ENCODE data around the gene TTLL5. TPM values are rescaled to one million over a fixed set of nuclear protein-coding genes. Genes with fewer than 3 reads are reported as not detected.

TTLL5 gene
- polyA plus RNA-seq, 4 donors, result 26.7 to 36.1 (median 35.2) TPM

DNA sequence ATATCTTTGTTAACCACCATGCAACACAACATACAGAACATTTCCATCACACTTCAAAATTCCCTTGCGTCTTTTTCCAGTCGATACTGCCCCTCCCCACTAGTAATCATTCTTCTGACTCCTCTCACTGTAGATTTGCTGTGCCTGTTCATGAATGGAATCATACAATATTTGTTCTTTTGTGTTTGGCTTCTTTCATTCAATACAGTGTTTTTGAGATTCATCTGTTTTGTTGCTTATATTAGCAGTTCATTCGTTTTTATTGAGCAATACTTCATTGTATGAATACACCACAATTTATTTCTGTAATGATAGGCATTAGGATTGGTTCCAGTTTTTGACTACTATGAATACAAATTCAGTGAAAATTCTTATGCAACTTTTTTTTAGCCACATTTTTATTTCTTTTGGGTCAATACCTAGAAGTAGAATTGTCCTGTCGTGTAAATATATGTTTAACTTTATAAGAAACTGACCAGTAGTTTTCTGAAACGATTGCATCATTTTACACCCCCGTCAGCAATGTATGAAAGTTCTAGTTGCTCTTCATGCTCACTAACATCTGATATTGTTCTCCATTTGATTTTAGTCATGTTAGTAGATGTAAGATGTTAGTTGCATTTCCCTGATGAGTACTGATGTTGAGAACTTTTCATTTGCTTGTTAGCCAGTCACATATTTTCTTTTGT lies 193.2 kb downstream of the TTLL5 start:
- no peak for DNase-seq (ENCODE audit: low read depth in 4 of 4, low spot score in 2 of 4)

DNA sequence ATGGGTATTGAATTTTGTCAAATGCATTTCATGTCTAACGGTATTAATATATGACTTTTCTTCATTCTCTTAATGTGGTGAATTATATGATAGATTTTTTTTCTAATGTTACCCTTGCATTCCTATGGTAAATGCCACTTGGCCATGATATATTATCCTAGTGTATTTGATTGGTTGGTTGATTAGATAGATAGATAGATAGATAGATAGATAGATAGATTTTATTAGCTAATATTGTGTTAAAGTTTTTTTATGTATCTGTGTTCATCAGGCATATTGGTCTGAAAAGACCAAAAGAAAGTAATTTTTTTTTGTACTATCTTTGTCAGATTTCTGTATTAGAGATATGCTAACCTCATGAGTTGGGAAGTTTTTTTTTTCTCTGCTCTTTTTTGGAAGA lies 196.2 kb downstream of the TTLL5 start:
- DNase-seq (ENCODE audit: low read depth in 4 of 4, low spot score in 2 of 4), result no peak

DNA sequence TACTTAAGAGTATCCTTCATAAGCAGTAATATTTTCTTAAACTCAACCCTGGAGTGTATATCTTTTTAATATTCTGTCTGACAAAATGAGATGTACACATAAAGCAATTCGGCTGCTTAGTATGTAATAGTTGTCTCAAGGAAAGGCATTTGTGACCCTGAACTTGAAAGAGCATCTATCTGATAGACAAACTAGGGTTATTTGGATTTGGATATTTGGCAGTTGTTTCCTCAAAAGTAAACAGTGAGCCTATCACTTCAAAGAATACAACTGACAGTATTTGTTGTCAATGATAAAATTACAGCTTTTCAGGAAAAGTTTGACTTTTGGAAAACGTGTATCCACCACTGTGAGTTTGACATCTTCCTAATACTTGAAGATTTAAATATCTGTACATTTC lies 197.3 kb downstream of the TTLL5 start:
- DNase-seq (ENCODE audit: low read depth in 4 of 4, low spot score in 2 of 4), result no peak

DNA sequence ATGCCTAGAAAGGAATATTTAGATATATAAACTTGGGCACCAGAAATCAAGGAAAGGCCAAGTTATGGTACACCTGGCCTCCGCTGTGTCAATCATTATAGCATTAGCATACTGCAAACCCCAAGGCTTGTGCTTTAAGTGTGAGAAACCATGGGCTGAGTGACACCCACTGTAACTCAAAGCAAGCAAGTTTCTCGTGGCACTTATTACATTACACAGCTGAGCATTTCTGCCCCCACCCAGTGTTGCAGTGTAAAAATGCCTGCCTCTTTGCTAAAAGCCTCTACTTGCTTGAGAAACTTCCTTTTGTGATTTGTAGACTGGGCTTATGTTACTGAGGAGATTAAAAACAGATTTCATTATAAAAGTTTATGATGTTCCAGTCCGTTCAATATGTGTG lies 198.7 kb downstream of the TTLL5 start:
- DNase-seq (ENCODE audit: low read depth in 4 of 4, low spot score in 2 of 4), result no peak

DNA sequence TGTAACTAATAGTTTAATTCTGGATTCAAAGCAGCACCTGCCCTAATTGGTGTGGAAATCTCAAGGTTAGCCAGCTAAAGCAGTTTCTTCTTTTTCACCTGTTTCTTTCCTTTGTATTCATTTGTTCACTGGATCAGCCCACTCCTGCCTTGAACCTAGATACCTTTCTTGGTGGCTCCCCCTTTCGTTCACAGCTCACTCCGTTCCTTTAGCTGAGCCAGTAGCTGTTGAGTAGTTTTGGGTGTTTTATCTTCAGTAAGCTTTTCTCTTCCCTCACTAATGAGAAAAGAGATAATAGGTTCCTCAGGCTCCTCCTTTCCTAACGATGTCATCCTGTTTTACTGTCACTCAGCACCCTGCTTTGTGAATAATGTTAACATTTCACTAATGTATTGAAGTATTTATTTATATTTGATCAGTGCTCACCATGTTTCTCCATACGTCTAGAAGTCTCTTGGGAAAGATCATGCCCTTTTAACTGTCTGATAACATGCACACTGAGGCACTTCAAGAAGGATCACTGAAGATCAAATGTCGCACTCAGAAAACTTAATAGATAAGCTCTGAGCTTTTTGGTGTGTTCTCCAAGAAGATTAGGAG lies 199.6 kb downstream of the TTLL5 start:
- no peak for DNase-seq (ENCODE audit: low read depth in 4 of 4, low spot score in 2 of 4)

DNA sequence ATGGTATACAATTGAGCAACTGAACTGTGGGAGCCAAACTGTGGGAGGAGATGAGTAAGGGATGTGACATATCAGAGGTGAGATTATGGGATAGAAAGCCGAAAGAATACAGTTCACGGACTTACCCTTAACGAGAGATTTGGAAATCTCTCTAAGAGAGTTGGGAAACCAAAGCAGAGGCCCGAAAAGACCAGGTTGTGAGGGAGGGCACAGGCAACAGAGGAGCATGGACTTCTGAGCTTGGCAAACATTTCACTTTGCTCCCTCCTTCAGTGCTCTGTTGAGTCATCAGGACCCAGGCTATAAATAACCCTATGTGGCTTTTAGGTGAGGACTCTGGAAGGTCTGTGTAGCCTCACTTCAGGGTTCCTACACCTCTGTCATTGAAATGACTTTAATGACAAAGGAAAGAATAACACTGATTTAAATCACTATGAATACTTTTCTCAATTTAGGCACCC lies 200.1 kb downstream of the TTLL5 start:
- no peak for DNase-seq (ENCODE audit: low read depth in 4 of 4, low spot score in 2 of 4)

DNA sequence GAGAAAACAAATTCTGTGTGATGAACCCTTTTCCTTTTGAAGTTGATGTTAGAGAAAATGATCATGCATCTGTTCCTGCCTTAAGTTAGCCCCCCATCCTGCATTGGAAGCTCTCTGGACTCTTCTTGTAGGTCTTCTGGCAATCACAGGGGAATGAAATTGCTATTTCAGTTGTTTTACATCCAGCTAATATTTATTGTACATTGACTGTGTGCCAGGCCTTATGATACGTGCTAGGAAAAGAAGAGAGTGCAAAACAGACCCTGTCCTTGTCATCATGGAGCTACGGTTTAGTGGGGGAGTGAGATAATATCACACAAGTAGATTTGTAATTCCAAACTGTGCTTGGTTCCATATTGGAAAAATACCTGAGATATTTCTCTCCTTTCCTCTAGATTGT lies 202.2 kb downstream of the TTLL5 start:
- no peak for DNase-seq (ENCODE audit: low read depth in 4 of 4, low spot score in 2 of 4)

DNA sequence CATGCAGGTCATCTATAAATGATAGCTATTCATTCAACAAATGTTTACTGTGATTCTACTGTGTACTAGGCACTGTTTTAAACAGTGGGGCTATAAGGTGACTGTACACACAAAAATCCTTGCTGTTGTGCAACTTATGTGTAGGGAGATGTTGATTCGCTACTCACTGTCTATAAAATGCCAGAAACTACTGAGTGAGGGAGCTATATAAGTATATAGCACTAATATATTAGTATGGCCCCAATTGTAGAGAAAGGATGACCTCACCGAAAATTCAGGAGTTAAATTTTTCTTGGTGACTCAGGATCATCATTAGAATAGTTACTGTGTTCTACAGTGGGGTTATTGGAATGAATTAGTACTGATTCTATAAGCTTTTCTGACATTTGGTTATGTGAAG lies 203.3 kb downstream of the TTLL5 start:
- no peak for DNase-seq (ENCODE audit: low read depth in 4 of 4, low spot score in 2 of 4)

DNA sequence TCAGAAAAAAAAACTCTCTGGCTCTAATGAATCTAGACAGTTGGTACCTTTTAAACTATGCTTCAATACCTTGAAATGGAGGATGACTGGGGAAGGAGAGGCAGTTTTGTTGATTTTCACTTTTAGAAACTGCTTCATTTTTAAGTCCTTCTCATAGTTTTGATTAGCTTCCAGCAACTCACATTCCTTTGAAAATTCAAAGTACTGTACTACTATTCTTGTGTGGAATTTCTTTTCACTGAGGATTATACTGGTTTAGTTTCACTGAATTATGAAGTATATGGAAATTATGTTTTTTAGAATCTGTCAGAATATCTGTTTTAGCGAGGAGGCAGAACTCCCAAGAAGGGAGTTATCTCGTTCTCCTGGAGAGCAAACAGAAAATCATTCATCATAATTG lies 204.5 kb downstream of the TTLL5 start:
- DNase-seq (ENCODE audit: low read depth in 4 of 4, low spot score in 2 of 4), result no peak

DNA sequence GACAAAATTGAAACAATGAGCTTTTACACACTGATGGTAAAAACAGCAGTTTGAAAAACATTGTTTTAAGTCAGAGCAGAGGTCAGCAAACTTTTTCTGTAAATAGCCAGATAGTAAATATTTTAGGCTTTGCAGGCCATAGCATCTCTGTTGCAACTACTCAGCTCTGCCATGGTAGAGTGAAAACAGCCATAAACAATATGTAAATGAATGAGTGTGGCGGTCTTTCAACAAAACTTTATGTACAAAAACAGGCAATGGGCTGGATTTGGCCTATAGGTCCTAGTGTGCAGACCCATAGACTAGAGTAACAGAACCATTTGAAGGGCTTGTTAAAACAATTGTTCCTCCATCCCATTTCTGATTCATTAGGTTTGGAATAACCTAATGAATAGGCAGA lies 205.9 kb downstream of the TTLL5 start:
- DNase-seq (ENCODE audit: low read depth in 4 of 4, low spot score in 2 of 4), result no peak

DNA sequence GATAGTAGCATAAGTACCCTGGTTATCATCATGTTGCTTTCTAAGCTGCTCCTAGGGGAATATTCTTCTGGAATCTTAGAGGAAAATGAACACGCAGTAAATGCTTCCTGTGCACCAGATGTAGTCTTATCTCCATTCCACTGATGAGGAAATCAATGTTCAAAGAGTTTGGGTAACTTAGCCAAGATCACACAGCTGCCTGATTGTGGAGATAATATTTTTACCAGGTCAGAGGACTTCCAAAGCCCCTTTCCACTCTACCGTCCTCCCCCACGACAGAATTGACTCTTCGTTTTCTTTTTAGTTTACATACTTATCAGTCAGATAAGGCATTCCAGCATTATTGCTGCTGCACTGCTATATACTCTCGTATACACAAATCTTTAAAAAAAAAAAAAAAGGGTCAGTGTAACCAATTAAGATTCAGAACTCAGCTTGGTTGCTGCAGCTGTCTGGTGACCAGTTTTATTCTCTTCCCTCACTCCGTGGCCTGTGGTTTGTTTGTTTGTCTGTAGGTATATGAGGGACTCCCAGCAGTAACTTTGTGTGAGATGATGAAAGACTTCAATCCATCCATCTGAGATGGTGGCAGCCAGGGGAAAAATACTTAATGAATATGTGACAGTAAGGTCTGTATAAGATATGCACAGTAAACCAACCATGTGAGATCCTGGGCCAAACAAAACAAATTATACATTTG lies 210.3 kb downstream of the TTLL5 start:
- DNase-seq (ENCODE audit: low read depth in 4 of 4, low spot score in 2 of 4), result no peak

DNA sequence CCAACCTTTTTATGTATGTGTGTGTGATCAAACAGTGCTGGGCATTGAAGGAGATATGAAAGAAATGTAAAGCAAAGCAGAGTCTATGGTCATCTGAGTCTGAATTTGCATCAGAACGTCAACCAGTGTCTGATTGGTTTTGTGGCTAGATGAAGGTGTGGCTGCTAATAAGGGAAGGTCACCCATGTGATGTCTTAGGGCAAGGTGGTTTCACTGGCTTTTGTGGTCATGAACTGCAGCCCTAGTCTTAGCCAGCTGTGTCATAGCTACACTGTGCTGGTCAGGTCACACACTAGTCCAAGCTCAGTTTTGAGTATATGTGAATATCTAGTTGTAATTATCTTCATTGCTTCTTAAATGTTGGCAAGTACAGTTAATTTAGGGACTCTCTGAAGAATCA lies 214.9 kb downstream of the TTLL5 start:
- no peak for DNase-seq (ENCODE audit: low read depth in 4 of 4, low spot score in 2 of 4)

DNA sequence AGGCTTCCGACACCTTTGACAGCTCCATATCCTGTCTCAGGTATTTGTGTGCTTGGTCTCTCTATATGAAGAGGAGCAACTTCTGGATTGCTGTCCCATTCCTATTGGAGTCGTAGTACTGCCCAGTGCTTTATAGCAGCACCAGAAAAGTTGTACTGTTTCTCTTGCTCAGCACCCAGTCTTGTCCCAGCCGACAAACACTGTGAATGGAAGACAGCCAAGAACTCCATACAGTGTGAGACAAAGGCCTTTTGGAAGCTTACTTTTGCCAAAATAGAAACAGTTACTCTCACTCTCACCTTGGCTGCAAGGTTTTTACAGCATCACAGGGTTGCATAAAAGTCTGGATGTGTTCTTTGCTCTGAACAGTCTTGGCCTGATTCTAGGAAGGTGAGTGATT lies 215.5 kb downstream of the TTLL5 start:
- no peak for DNase-seq (ENCODE audit: low read depth in 4 of 4, low spot score in 2 of 4)

DNA sequence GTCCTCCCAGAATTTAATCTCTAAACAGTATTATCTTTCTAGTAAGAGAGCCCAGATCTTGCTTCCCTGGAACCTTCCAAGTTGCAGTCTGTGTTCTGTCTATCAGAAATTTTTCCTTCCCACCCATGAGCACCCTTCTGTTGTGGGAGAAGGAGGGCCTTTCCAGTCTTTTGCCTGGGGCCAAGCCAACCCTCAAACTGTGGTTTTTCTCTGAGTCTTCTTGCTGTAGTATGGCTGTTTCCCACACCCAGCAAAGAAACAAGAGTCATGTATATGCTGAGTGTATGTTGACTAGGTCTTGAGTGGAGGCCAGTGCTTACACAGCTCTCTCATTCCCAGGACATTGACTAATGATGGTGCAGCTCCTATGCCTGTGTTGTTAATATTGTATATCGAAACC lies 216.2 kb downstream of the TTLL5 start:
- no peak for DNase-seq (ENCODE audit: low read depth in 4 of 4, low spot score in 2 of 4)

DNA sequence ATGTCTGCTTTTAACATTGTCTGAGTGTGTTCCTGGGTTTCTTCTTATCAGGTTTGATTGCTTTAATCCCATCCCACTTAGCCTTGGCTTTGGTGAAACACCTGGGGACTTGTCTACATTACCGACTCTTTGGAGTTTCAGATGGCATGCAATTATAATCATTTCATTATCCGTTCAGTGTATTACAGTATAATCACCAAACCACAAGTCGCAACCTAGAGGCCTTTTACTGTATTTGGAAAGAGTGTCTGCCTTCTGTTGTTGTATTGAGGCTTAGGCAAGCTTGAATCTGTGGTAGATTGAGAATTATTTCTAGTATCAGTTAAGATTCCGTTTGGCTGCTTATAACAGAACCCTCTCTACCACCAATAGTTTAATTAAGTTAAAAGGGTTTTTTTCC lies 216.8 kb downstream of the TTLL5 start:
- no peak for DNase-seq (ENCODE audit: low read depth in 4 of 4, low spot score in 2 of 4)

DNA sequence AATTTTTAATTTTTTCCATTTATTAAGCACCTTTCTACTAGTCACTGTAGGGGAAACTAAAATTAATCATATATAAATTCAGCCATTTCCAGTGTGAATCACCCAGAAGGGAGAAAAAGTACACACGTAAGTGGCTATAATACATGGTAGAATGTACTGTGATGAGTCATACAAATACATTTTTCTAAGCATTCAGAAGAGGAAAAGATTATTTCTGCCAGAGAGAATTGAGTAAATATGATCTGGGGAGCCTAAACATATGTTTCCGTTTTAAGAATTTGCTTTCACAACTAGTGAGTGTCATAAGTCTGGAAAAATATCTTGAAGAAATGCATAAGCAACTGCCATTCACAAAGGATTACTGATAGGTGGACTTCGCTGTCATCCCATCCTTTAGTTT lies 218.0 kb downstream of the TTLL5 start:
- DNase-seq (ENCODE audit: low read depth in 4 of 4, low spot score in 2 of 4), result no peak

DNA sequence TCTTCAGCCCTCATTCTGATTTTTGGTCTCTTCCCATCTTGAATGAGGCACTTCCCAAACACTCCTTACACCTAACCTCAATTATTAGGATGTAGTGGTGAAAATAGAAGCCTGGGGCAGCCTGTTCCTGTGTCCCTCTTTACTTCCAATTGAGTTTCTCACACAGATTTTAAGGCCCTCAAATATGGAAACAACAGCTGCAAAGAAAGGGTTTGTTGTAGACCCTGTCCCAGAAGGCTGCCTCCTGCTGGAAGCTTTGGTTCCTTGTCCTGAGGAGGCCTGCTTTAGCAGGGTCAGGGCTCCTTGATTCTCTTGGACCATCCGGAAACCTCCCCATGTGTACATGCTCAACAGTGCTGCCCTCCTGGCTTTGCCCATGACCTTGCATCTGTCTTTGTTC lies 219.5 kb downstream of the TTLL5 start:
- DNase-seq (ENCODE audit: low read depth in 4 of 4, low spot score in 2 of 4), result no peak

DNA sequence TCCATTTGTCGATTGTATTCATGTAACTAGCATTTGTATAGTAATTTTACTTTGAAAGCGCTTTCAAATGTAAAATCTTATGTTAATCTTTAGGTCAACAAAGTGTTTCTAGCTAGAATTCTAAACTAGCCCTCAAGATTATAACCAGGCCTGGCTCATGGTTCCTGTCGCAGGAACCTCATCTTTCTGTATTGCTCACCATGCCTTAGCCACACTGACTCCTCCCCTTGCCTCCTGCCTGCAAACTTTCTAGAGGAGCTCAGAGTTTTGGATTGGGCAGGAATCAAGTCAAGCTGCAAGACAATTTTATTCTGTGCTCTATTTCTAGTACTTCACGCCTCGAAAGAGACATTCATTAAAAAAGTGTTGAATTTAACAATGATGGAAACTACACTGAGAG lies 220.9 kb downstream of the TTLL5 start:
- no peak for DNase-seq (ENCODE audit: low read depth in 4 of 4, low spot score in 2 of 4)

DNA sequence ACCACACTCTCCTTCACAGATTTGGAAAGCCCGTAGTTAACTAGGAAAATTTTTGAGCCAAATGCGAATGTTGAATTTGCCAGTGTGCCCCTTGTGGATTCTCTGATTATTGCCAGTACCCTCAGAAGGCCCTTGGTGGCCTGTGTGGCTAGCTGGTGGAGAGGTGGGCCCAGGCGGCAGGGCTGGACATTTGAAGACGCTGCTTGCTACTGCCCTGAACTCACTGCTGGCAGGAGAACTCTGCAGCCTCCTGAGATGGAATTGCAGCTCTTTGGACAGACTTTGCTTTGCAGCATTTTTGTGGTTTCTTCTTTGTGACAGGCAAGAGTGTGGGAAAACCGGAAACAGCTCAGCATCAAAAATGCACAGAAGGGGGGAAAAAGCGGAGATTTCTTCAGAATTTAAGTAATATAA lies 223.2 kb downstream of the TTLL5 start:
- DNase-seq (ENCODE audit: low read depth in 4 of 4, low spot score in 2 of 4), result no peak

DNA sequence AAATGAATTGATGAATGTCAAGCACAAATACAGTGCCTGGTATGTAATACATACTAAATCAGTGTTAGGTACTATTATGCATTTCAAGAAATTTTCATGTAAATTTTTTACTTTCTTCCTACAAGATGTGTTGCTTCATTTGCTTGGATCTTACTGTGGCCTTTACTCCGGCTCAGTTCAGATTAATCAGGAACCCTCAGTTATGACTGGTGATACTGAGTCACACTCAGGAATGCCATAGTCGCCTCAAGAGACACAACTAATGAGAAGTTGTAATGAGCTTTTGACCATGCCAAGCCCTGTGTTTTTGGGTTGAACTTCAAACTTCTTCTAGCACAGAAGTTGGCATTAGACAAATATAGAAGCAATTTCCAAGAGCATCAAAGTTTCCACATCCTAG lies 224.8 kb downstream of the TTLL5 start:
- no peak for DNase-seq (ENCODE audit: low read depth in 4 of 4, low spot score in 2 of 4)

DNA sequence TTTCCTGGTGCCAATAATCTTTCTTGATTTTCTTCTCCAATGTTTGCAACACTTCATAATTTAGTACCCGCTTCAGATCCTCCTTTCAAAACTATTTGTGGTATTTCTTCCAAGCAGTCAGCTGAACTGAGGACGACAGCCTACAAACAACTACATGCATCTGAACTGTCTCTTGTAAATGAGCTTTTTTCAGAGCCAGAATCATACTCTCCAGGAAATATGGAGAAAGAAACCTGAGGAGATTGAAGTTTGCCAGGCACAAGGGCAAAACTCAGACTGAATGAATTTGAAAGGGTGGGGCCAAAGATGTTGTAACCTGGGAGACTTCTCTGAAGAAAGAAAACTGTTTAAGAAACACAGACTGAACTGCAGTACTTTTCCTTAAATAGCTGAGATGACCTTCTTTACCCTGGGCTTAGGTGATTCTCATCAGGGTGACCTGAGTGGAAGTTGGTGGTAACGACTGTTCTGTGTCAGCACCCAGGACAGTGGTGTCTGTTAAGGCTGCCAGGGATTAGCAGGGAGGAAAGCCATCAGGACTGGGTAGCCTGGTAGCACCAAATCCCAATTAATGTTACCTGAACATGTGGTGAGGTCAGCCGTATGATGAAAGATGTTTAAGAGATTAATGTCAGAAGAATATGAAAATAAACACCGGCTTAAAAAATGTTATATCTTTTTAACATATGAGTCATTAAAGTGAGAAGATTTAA lies 225.7 kb downstream of the TTLL5 start:
- no peak for DNase-seq (ENCODE audit: low read depth in 4 of 4, low spot score in 2 of 4)

All from left renal cortex interstitium (tissue), 4 donors.